K562 (cell line): Measurements from ENCODE around the gene TMEM88. TPM values are rescaled to one million over a fixed set of nuclear protein-coding genes. Genes with fewer than 3 reads are reported as not detected.
A peak's percentile ranks its signal among the peaks of the same experiment; 100 is the strongest.

Experiments
- CGGBP1 ChIP-seq: fragments of 250-450 bp; sonication (Bioruptor Pico); IDR thresholded peaks from 2 replicates; pipeline ENCODE4 v1.9.0; 2021; ENCODE audit warnings: mild to moderate bottlenecking
- E2F5 ChIP-seq: sonication (generic); formaldehyde crosslinking; IDR thresholded peaks from 2 replicates; pipeline ENCODE4 v1.8.0; 2022; ENCODE audit warnings: mild to moderate bottlenecking, missing genetic modification reagents
- ELF1 ChIP-seq: fragments of 200-800 bp; sonication (Bioruptor generic); IDR thresholded peaks from 2 replicates; pipeline ENCODE4 v1.6.1; 2016; ENCODE audit warnings: missing genetic modification characterization, missing compliant biosample characterization
- NFYB ChIP-seq: IDR thresholded peaks from 2 replicates; pipeline ENCODE4 v1.6.1; 2011; ENCODE audit warnings: mild to moderate bottlenecking, moderate library complexity; ENCODE audit not compliant: insufficient read length; ENCODE audit errors: extremely low read depth
- NR2C1 ChIP-seq, 2 experiments: fragments of 450-650 bp; IDR thresholded peaks; 2 replicates each; pipeline ENCODE4 v1.6.1; 2017; ENCODE audit warnings: mild to moderate bottlenecking in 2 of 2, antibody characterized with exemption in 1 of 2, inconsistent platforms in 1 of 2, missing compliant biosample characterization in 1 of 2, missing genetic modification characterization in 1 of 2
- PHF8 ChIP-seq: fragments of 200-600 bp; sonication (generic); IDR thresholded peaks from 2 replicates; pipeline ENCODE4 v1.6.1; 2012; ENCODE audit warnings: mixed run types, mild to moderate bottlenecking, inconsistent platforms, low read length, moderate library complexity, borderline replicate concordance
- POLR2A ChIP-seq: fragments of 450-650 bp; conservative IDR thresholded peaks from 2 replicates; pipeline ENCODE4 v1.6.1; 2016
- PURB ChIP-seq: sonication (generic); formaldehyde crosslinking; IDR thresholded peaks from 2 replicates; pipeline ENCODE4 v1.9.0; 2021; ENCODE audit warnings: low read depth, mild to moderate bottlenecking, missing genetic modification reagents
- SIN3A ChIP-seq, 2 experiments: fragments of 150-350 bp in 1 of 2; IDR thresholded peaks; 2 replicates each; pipeline ENCODE4 v1.6.1; 2011 to 2016; ENCODE audit warnings: borderline replicate concordance in 2 of 2, low read depth in 2 of 2, low read length in 2 of 2, mild to moderate bottlenecking in 2 of 2, moderate library complexity in 2 of 2; ENCODE audit not compliant: control insufficient read depth in 1 of 2
- TCF3 ChIP-seq: sonication (generic); formaldehyde crosslinking; IDR thresholded peaks from 2 replicates; pipeline ENCODE4 v1.4.0; 2020; ENCODE audit warnings: mild to moderate bottlenecking, missing genetic modification reagents
- USF1 ChIP-seq: sonication (generic); formaldehyde crosslinking; IDR thresholded peaks from 2 replicates; pipeline ENCODE4 v1.9.0; 2022; ENCODE audit warnings: mild to moderate bottlenecking, missing genetic modification reagents
- ZC3H11A ChIP-seq: IDR thresholded peaks from 2 replicates; pipeline ENCODE4 v1.6.1; 2012; ENCODE audit warnings: low read depth, low read length, improper control_type of control experiment
- ZNF589 ChIP-seq: fragments of 200-800 bp; sonication (Bioruptor generic); IDR thresholded peaks from 2 replicates; pipeline ENCODE4 v1.6.1; 2016; ENCODE audit warnings: low read depth, missing genetic modification characterization, missing compliant biosample characterization
- ZNF609 ChIP-seq: sonication (generic); formaldehyde crosslinking; IDR thresholded peaks from 2 replicates; pipeline ENCODE4 v1.8.1; 2023; ENCODE audit warnings: missing genetic modification reagents, mild to moderate bottlenecking, borderline replicate concordance
- polyA plus RNA-seq, 8 experiments: library from polyadenylated mRNA; depleted of rRNA in 4 of 8; stranded (reverse) in 5 of 8; unstranded in 3 of 8; fragments of >200 nt; fragmentation: Nextera tagmentation in 2 of 8; fragmentation: Illumina TruSeq in 1 of 8; extraction: Ambion mirVana in 2 of 8; extraction: Trizol in 1 of 8; gene quantifications; 2 replicates each; pipeline versions ENCODE4 v1.2.1 to v1.2.3, GENCODE V29; 2011 to 2014; ENCODE audit warnings: inconsistent platforms in 1 of 8, missing spikeins in 1 of 8
- total RNA-seq, 7 experiments: library from RNA; depleted of rRNA in 6 of 7; stranded (reverse); fragments of >200 nt in 6 of 7; fragmentation: Illumina TruSeq in 2 of 7; extraction: Trizol in 2 of 7; gene quantifications; 2 replicates each; pipeline versions ENCODE4 v1.2.1 to v1.2.3, GENCODE V29; 2011 to 2021; ENCODE audit warnings: low replicate concordance in 1 of 7

Gene TMEM88
- total and polyA plus RNA-seq, 9 of the 15 experiments (the other 6 are each of a cell fraction or from before 2014, with no cell fraction given) = 0.10 to 1.4 (median 0.36) TPM; not detected in 3

GRCh38 chr17:7843257-7843535 is 11.7 kb upstream of the TMEM88 start (continued):
- TF ChIP-seq E2F5 (CRISPR knock-in tag) (no peak), ELF1 (tag) (peak; percentile 40), PURB (no peak), CGGBP1 (no peak), ZNF589 (CRISPR knock-in tag) (peak; percentile 58; the same call in 1 of the 2 replicates), POLR2A (0 out of 2 replicates have a peak, but pooled peaks have one; percentile 12), NR2C1 (IDR thresholded peaks at IDR 0.05) (no peak), NR2C1 (tag; IDR thresholded peaks at IDR 0.05) (no peak), ZNF609 (CRISPR knock-in tag) (no peak), NFYB (no peak), PHF8 (peak; percentile 35; the same call in 1 of the 2 replicates), USF1 (CRISPR knock-in tag) (0 out of 2 replicates have a peak, but pooled peaks have one; percentile 16), TCF3 (no peak), ZC3H11A (no peak), SIN3A (IDR thresholded peaks at IDR 0.05; ENCODE audit: borderline replicate concordance in 2 of 2, control insufficient read depth in 1 of 2, low read depth in 2 of 2, low read length in 2 of 2) (0 out of 4 replicates have a peak, but pooled peaks of 1 of the 2 experiments have one; percentile 31)
